Liver (tissue), 9 donors: ENCODE results near the gene MYO16. TPM values are rescaled to one million over a fixed set of nuclear protein-coding genes. Genes with fewer than 3 reads are reported as not detected.

Experiments
- DNase-seq: peaks from one replicate; pipeline ENCODE4 v3.0.0-alpha.2; 2017; ENCODE audit warnings: low spot score
- H3K27ac ChIP-seq, 2 donors: one replicate each; pipeline ENCODE4 v1.7.0; 2013; ENCODE audit warnings: inconsistent platforms in 2 of 2, low read length in 2 of 2, control low read depth in 1 of 2, low read depth in 1 of 2, mild to moderate bottlenecking in 1 of 2
- H3K27me3 ChIP-seq, 4 donors: one replicate each; pipeline versions ENCODE4 v1.6.1 to v1.7.0; 2013; ENCODE audit warnings: low read length in 3 of 4, inconsistent platforms in 1 of 4, mild to moderate bottlenecking in 1 of 4, moderate library complexity in 1 of 4; ENCODE audit not compliant: control insufficient read depth in 4 of 4, insufficient read depth in 4 of 4
- H3K36me3 ChIP-seq, 4 donors: one replicate each; pipeline versions ENCODE4 v1.6.1 to v1.7.0; 2013; ENCODE audit warnings: low read length in 3 of 4, mild to moderate bottlenecking in 3 of 4, low read depth in 1 of 4, moderate library complexity in 1 of 4; ENCODE audit not compliant: control insufficient read depth in 4 of 4, insufficient read depth in 3 of 4
- H3K4me1 ChIP-seq, 4 donors: one replicate each; pipeline versions ENCODE4 v1.6.1 to v1.7.0; 2013; ENCODE audit warnings: low read length in 3 of 4, mild to moderate bottlenecking in 3 of 4, moderate library complexity in 1 of 4; ENCODE audit not compliant: control insufficient read depth in 4 of 4, insufficient read depth in 4 of 4
- H3K4me3 ChIP-seq, 3 donors: one replicate each; pipeline versions ENCODE4 v1.6.1 to v1.7.0; 2013; ENCODE audit warnings: low read length in 3 of 3, control low read depth in 1 of 3, low read depth in 1 of 3, mild to moderate bottlenecking in 1 of 3
- H3K9ac ChIP-seq, 2 donors: one replicate each; pipeline ENCODE4 v1.7.0; 2013; ENCODE audit warnings: low read length in 2 of 2, mild to moderate bottlenecking in 2 of 2, moderate library complexity in 2 of 2, control low read depth in 1 of 2, low read depth in 1 of 2
- H3K9me3 ChIP-seq, 4 donors: one replicate each; pipeline versions ENCODE4 v1.6.1 to v1.7.0; 2013; ENCODE audit warnings: low read length in 3 of 4; ENCODE audit not compliant: control insufficient read depth in 4 of 4
- EGR1 ChIP-seq, 2 donors: IDR thresholded peaks; 2 replicates each; pipeline ENCODE4 v1.6.1; 2016 to 2018; ENCODE audit warnings: antibody characterized with exemption in 2 of 2, low read depth in 2 of 2
- FOXA1 ChIP-seq: IDR thresholded peaks from 2 replicates; pipeline ENCODE4 v1.6.1; 2016; ENCODE audit warnings: antibody characterized with exemption
- FOXA2 ChIP-seq: IDR thresholded peaks from 2 replicates; pipeline ENCODE4 v1.6.1; 2016; ENCODE audit warnings: antibody characterized with exemption
- GABPA ChIP-seq, 2 donors: IDR thresholded peaks in 1 of 2; conservative IDR thresholded peaks in 1 of 2; 2 replicates each; pipeline ENCODE4 v1.6.1; 2016; ENCODE audit warnings: antibody characterized with exemption in 2 of 2, mild to moderate bottlenecking in 1 of 2, moderate library complexity in 1 of 2
- HNF4A ChIP-seq, 2 donors: conservative IDR thresholded peaks; 2 replicates each; pipeline ENCODE4 v1.6.1; 2016; ENCODE audit warnings: antibody characterized with exemption in 2 of 2, mild to moderate bottlenecking in 2 of 2
- HNF4G ChIP-seq: IDR thresholded peaks from 2 replicates; pipeline ENCODE4 v1.6.1; 2016; ENCODE audit warnings: antibody characterized with exemption
- JUND ChIP-seq, 2 donors: IDR thresholded peaks; 2 replicates each; pipeline ENCODE4 v1.6.1; 2016; ENCODE audit warnings: antibody characterized with exemption in 2 of 2
- NR2F2 ChIP-seq: IDR thresholded peaks from 2 replicates; pipeline ENCODE4 v1.6.1; 2016; ENCODE audit warnings: antibody characterized with exemption
- RAD21 ChIP-seq, 2 donors: IDR thresholded peaks; 2 replicates each; pipeline ENCODE4 v1.6.1; 2016; ENCODE audit warnings: antibody characterized with exemption in 2 of 2, mild to moderate bottlenecking in 2 of 2
- RXRA ChIP-seq, 2 donors: IDR thresholded peaks; 2 replicates each; pipeline ENCODE4 v1.6.1; 2017 to 2018; ENCODE audit warnings: antibody characterized with exemption in 2 of 2, mild to moderate bottlenecking in 1 of 2
- SP1 ChIP-seq: IDR thresholded peaks from 2 replicates; pipeline ENCODE4 v1.6.1; 2018; ENCODE audit warnings: antibody characterized with exemption, mild to moderate bottlenecking
- TAF1 ChIP-seq: conservative IDR thresholded peaks from 2 replicates; pipeline ENCODE4 v1.6.1; 2016; ENCODE audit warnings: antibody characterized with exemption, mild to moderate bottlenecking
- YY1 ChIP-seq: IDR thresholded peaks from 2 replicates; pipeline ENCODE4 v1.6.1; 2016; ENCODE audit warnings: antibody characterized with exemption, mild to moderate bottlenecking
- WGBS: extraction: QIAGEN DNeasy Blood & Tissue Kit; methylation state at CpG from one replicate; pipeline ENCODE4 v1.1.7; 2013; 5-methylcytosine and 5-hydroxymethylcytosine counted together
- polyA plus RNA-seq, 2 donors: library from polyadenylated mRNA; stranded (reverse) in 1 of 2; unstranded in 1 of 2; fragments of 200-250 nt in 1 of 2; fragments of >200 nt in 1 of 2; fragmentation: Nextera tagmentation in 1 of 2; extraction: Ambion mirVana in 1 of 2; gene quantifications; one replicate each; pipeline versions ENCODE4 v1.2.1 to v1.2.3, GENCODE V29; 2013 to 2015
- total RNA-seq, 2 donors: library from RNA; depleted of rRNA; stranded (reverse); fragments of >200 nt; gene quantifications; one replicate each; pipeline ENCODE4 v1.2.3, GENCODE V29; 2014
- TF ChIP-seq, protein P1 (sequence below): IDR thresholded peaks from 2 replicates; pipeline ENCODE4 v1.6.1; 2016; ENCODE audit warnings: antibody characterized with exemption, mild to moderate bottlenecking
- TF ChIP-seq, protein P2 (sequence below): IDR thresholded peaks from 2 replicates; pipeline ENCODE4 v1.6.1; 2016; ENCODE audit warnings: antibody characterized with exemption
- TF ChIP-seq, protein P3 (sequence below): IDR thresholded peaks from 2 replicates; pipeline ENCODE4 v1.6.1; 2016; ENCODE audit warnings: antibody characterized with exemption
- TF ChIP-seq, protein P4 (sequence below): IDR thresholded peaks from 2 replicates; pipeline ENCODE4 v1.6.1; 2016; ENCODE audit warnings: antibody characterized with exemption
- TF ChIP-seq, protein P5 (sequence below): fragments of 150-350 bp; IDR thresholded peaks from 2 replicates; pipeline ENCODE4 v1.5.1; 2017; ENCODE audit warnings: improper control_type of control experiment, low read depth, low read length; ENCODE audit not compliant: missing input control
- donor health status: healthy.
- donor health status: healthy.
- donor health status: healthy.
- donor health status: healthy.
- donor health status: healthy.

Gene MYO16
- total and polyA plus RNA-seq, 4 donors = 0.37 to 1.1 (median 0.68) TPM

DNA sequence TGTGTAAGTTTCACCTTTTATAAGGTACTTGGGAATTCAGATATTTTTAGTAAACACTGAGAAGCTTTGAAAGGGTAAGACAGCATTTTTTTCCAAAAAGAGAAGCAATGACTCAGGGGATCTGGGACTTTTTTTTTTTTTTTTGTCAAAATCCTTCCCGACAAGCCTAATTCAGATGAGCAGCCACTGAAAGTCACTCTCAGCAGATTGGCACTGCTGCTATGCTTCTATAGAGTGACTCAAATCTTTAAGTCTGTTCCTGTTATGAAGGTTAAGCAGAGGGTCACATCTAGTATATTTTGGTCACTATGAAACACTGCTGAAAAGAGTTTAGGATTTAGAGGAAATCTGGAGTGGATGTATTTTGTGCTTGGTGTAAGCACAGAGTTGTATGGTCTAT, 571.1 kb downstream of the MYO16 start:
- Histone ChIP-seq H3K27me3 (no peaks in the 10 kb centered on the region), H3K9ac (no peak overlapping the region), H3K4me1 (no peaks in the 10 kb centered on the region), H3K27ac (no peak overlapping the region), H3K9me3 (no peaks in the 10 kb centered on the region), H3K4me3 (no peak overlapping the region), H3K36me3 (no peaks in the 10 kb centered on the region)
- WGBS = 78% methylated on average over 1 of the region's 1 CpG
- DNase-seq = no peak
- no peak for TF ChIP-seq EGR1 (IDR thresholded peaks at IDR 0.05; ENCODE audit: low read depth in 2 of 2)
- TF ChIP-seq, protein P1, sequence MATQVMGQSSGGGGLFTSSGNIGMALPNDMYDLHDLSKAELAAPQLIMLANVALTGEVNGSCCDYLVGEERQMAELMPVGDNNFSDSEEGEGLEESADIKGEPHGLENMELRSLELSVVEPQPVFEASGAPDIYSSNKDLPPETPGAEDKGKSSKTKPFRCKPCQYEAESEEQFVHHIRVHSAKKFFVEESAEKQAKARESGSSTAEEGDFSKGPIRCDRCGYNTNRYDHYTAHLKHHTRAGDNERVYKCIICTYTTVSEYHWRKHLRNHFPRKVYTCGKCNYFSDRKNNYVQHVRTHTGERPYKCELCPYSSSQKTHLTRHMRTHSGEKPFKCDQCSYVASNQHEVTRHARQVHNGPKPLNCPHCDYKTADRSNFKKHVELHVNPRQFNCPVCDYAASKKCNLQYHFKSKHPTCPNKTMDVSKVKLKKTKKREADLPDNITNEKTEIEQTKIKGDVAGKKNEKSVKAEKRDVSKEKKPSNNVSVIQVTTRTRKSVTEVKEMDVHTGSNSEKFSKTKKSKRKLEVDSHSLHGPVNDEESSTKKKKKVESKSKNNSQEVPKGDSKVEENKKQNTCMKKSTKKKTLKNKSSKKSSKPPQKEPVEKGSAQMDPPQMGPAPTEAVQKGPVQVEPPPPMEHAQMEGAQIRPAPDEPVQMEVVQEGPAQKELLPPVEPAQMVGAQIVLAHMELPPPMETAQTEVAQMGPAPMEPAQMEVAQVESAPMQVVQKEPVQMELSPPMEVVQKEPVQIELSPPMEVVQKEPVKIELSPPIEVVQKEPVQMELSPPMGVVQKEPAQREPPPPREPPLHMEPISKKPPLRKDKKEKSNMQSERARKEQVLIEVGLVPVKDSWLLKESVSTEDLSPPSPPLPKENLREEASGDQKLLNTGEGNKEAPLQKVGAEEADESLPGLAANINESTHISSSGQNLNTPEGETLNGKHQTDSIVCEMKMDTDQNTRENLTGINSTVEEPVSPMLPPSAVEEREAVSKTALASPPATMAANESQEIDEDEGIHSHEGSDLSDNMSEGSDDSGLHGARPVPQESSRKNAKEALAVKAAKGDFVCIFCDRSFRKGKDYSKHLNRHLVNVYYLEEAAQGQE = no peak
- TF ChIP-seq NR2F2 = no peak
- TF ChIP-seq, protein P2, sequence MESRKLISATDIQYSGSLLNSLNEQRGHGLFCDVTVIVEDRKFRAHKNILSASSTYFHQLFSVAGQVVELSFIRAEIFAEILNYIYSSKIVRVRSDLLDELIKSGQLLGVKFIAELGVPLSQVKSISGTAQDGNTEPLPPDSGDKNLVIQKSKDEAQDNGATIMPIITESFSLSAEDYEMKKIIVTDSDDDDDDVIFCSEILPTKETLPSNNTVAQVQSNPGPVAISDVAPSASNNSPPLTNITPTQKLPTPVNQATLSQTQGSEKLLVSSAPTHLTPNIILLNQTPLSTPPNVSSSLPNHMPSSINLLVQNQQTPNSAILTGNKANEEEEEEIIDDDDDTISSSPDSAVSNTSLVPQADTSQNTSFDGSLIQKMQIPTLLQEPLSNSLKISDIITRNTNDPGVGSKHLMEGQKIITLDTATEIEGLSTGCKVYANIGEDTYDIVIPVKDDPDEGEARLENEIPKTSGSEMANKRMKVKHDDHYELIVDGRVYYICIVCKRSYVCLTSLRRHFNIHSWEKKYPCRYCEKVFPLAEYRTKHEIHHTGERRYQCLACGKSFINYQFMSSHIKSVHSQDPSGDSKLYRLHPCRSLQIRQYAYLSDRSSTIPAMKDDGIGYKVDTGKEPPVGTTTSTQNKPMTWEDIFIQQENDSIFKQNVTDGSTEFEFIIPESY = no peak
- TF ChIP-seq SP1 = no peak
- no peak for TF ChIP-seq JUND (IDR thresholded peaks at IDR 0.05)
- TF ChIP-seq, protein P3, sequence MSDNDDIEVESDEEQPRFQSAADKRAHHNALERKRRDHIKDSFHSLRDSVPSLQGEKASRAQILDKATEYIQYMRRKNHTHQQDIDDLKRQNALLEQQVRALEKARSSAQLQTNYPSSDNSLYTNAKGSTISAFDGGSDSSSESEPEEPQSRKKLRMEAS = no peak
- no peak for TF ChIP-seq FOXA2
- TF ChIP-seq HNF4G = no peak
- TF ChIP-seq YY1 = no peak
- no peak for TF ChIP-seq GABPA (IDR thresholded peaks at IDR 0.05 in 1 of 2, conservative IDR thresholded peaks at IDR 0.05 in 1 of 2)
- no peak for TF ChIP-seq FOXA1
- no peak for TF ChIP-seq RAD21 (IDR thresholded peaks at IDR 0.05)
- no peak for TF ChIP-seq TAF1
- no peak for TF ChIP-seq HNF4A (conservative IDR thresholded peaks at IDR 0.05)
- TF ChIP-seq, protein P4, sequence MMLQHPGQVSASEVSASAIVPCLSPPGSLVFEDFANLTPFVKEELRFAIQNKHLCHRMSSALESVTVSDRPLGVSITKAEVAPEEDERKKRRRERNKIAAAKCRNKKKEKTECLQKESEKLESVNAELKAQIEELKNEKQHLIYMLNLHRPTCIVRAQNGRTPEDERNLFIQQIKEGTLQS = no peak
- TF ChIP-seq, protein P5, sequence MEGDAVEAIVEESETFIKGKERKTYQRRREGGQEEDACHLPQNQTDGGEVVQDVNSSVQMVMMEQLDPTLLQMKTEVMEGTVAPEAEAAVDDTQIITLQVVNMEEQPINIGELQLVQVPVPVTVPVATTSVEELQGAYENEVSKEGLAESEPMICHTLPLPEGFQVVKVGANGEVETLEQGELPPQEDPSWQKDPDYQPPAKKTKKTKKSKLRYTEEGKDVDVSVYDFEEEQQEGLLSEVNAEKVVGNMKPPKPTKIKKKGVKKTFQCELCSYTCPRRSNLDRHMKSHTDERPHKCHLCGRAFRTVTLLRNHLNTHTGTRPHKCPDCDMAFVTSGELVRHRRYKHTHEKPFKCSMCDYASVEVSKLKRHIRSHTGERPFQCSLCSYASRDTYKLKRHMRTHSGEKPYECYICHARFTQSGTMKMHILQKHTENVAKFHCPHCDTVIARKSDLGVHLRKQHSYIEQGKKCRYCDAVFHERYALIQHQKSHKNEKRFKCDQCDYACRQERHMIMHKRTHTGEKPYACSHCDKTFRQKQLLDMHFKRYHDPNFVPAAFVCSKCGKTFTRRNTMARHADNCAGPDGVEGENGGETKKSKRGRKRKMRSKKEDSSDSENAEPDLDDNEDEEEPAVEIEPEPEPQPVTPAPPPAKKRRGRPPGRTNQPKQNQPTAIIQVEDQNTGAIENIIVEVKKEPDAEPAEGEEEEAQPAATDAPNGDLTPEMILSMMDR = no peak

DNA sequence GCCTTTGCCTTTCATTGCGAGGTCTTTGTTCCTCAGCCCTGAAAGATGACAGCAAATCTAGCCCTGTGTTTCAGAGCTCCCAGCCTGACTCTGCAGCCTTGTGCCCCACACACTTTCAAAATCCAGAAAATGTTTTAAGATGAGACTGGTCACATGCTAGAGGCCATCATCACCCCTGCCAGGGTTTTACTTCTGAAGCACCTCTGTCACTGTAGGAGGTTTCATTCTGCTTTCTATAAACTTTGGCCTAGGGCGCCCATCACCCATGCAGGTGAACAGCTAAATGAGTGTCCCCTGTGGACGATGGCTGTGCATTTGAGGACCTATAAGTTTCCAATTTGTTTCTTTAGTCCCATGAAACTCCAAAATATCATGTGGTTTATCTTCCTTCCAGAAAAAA, 574.2 kb downstream of the MYO16 start:
- Histone ChIP-seq H3K4me3 (no peak overlapping the region), H3K9me3 (no peaks in the 10 kb centered on the region), H3K4me1 (no peaks in the 10 kb centered on the region), H3K27ac (no peak overlapping the region), H3K27me3 (no peaks in the 10 kb centered on the region), H3K36me3 (no peaks in the 10 kb centered on the region), H3K9ac (no peak overlapping the region)
- DNase-seq = no peak
- 92% methylated on average over 3 of the region's 3 CpGs for WGBS
- no peak for TF ChIP-seq RAD21 (IDR thresholded peaks at IDR 0.05)
- TF ChIP-seq, protein P4 = no peak
- TF ChIP-seq, protein P2 = no peak
- no peak for TF ChIP-seq FOXA2
- TF ChIP-seq RXRA (IDR thresholded peaks at IDR 0.05) = no peak
- TF ChIP-seq HNF4G = no peak
- no peak for TF ChIP-seq GABPA (IDR thresholded peaks at IDR 0.05 in 1 of 2, conservative IDR thresholded peaks at IDR 0.05 in 1 of 2)
- TF ChIP-seq TAF1 = no peak
- TF ChIP-seq, protein P1 = no peak
